Endometrium (tissue), 2 donors: ENCODE results near the gene TNS3.

Source experiments
- FAIRE-seq: peaks from 2 replicates; lab custom pipeline; 2012; peaks lifted over from hg19 to GRCh38; lab: Jason Lieb, UNC
- donor health status: control.
- donor health status: control.

Gene TNS3

DNA sequence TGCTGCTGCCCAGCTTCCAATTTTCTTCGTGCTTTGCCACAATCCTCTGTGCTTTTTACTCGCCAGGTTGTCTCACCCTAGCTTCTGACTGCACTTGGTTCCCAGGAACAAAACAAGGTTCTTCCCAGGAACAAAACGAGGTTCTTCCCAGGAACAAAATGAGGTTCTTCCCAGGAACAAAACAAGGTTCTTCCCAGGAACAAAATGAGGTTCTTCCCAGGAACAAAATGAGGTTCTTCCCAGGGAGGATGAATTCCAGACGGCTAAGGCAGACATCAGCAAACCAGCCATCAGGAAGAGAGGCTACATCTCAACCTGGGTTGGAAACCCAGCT lies 41.9 kb downstream of the TNS3 start:
- no peak for FAIRE-seq

DNA sequence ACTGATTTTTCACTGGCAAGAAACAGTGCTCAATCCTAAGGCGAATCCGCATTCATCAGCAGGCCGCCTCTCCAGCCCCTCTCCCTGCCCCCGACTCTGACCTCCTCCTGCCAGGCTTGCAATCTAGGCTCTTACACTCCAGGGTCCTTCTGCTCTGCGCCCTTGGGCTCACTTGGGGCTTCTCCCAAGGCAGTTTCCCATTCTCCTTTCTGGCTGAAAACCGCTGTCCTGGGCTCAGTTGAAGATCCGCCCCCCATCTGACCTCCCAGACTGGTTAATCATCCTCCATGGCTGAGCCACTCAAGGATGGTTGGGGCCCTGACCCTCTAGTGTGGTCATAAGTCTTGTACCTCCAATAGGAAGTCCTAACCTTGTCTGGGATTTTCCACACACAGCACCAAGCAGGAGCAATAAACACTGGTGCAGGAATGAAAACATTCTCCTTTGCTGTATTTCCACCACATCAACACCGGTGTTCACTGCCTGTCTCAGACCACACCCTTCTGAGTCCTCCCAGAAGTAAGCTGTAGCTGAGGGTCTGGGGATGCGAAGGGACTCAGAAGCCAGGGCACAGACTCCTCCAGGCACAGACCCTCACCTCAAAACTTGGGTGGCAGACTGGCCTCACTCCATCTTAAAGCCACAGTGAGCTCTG lies 42.4 kb downstream of the TNS3 start:
- no peak for FAIRE-seq

DNA sequence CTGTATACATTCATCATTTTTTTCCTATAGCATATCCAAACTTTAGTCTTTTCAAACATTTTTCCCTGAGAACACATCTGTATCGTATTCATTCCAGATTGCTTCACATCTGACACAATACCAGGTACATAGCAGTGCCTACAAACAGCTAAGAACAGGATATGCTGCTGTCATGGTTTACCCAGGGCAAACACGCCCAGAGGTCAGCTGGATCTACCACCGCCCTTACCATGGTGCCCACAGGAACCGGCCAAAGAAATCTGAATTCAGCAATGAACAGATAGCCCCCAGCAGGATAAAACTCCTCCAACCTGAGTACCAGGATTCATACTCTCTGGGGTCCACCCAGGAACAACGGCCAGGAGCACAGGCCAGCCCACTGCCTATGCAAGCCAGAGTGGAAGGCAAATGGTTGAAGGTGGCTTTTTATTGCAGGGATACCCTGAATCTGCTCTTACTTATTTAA lies 43.0 kb downstream of the TNS3 start:
- no peak for FAIRE-seq

DNA sequence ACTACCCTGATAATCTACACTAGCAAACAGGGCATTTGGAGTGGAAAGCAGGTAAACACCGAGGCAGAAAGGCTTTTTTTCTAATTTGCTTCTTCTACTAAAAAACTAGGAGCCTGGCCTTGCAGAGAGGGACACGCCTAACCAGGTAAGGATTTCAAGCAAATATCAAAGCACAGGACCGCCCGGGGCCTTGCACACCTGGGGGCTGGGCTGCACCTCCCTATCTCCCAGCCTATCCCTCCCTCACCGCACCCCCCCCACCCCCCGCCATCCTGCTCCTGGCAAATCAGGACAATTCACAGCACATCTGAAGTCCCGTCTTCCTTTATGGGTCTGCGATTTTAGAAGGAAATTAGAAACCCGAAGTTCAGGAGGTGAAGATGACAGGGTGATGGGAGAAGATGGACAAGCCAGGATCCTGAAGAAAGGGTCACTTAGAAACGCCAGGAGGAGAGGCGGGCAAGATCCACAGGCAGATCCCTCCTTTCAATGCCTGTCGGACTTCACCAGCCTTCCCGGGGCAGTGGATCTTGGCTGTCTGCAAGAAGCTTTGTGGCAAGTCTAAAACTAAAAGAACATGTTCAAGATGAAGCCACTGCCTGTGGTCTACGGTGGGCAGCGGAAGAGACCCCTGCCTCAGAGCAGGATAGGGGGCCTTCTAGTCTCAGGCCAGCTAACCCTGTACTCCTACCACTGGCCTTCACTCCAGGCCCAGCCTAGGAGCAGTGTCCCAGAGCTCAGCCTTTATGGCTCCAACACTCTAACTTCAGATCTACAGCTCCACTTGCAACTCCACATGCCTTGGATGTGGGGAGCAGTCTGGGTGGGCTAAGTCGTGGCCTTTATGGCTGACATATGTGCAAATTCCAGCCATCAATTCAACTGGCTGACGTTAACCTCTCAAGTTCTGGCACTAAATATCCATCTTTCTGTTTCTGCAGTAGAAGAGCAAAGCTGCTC lies 43.9 kb downstream of the TNS3 start:
- no peak for FAIRE-seq

DNA sequence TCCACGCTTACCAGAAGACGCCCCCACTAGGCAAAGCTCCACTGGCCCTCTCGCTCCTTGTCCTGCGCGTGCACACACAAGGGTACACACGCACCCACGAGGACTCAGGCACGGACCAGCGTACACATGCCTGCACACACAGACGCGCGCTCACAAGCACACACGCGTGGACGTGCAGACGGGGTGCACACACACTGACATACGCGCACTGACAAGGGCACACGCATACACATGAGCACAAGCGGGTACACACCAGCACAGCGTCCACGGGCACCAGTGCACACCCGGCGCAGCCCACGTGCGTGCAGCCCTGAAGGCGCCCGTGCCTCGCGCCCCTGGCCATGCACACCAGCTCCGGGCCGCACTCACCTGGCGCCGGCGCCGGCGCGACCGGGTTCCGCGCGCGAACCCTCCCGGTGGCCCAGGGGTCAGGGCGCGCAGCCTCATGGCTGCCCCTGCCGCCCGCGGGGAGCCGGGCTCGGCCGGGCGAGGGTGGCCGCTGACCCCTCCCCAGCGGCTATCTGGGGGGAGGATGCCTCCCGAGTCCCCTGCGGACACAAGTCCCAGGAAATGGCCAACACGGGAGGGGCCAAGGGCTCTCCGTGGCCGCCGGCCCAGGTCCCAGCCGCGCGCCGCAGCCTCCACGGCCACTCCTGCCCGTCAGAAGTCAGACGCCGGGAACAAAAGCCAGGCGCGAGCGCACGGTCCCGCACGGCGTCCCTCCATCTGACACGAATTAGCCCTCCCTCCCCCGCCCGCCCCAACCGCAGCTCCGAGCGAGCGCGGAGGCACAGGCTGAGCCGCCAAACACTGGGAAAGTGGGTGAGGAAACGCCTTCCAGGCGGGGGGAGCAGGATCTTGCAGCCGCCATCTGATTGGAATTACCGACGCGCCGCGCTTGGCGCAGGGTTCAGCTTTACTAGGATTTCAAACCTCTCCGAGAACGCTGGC lies 45.0 kb downstream of the TNS3 start:
- FAIRE-seq = no peak

DNA sequence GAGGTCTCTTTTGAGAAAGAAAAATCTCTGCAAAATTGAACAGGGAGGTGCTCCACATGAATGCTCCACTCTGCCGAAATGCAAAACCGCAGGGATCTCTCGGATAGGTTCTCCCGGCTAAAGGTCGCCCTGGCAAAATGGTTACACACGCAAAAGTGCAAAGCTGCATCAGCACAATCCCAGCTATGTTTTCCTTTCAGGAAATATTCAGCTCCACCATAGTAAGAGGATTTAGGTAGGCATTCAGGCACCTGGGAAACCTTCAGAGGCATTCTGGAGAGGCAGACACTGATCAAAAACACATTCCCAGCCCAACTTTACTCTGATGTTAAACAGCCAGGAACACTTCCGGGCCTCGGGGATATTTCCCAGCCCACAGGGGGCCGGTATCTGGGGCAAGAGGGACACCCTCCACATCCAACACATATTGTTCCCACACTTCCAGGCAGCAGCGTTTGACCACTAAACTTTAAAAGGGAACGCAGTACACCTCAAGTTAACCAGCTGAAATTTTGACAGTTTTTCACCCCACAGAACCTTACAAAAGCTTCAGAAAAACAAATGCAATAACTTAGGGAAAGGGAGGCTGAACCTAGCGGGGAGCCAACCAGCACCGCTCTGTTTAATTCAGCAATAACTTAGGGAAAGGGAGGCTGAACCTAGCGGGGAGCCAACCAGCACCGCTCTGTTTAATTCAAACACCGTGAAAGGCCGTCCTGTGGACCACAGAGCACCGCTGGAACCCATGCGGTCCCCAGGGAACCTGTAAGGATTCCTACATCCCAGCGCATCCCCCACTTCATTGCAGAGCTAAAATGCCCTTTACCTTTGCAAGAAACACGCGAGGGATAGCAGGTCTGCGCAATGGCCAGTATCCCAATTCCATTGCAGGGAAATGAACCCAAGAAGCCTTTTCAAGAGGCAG lies 45.9 kb downstream of the TNS3 start:
- no peak for FAIRE-seq

DNA sequence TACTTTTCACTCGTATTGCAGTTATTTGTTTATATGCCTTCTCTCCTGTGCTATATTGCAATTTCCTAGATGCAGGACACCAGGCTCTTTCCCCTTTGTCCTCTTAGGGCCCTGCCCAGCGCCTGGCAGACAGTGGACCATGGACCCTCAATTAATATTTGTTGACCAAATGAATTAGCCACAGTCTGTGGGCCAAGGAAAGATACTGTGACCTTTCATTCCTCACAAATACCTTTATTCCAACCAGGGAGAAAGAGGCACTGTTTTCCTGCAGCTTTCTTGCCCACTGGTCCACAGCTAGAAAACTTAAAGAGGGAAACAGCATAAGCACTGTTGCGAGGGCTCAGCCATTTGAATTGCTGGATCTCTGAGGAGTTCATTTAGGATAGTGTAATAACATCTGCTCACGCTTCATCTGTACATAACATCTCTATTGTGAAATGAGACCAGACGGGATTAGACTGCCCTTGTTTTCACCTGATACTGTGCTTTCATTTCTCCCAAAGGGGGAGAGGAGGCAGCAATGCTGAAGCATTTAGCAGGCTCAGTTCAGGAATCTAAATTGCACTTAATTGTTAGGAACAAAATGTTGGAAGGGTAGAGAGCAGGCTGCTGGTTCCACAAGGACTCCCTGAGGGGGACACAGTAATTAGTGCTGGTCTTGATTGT lies 46.7 kb downstream of the TNS3 start:
- FAIRE-seq = no peak

DNA sequence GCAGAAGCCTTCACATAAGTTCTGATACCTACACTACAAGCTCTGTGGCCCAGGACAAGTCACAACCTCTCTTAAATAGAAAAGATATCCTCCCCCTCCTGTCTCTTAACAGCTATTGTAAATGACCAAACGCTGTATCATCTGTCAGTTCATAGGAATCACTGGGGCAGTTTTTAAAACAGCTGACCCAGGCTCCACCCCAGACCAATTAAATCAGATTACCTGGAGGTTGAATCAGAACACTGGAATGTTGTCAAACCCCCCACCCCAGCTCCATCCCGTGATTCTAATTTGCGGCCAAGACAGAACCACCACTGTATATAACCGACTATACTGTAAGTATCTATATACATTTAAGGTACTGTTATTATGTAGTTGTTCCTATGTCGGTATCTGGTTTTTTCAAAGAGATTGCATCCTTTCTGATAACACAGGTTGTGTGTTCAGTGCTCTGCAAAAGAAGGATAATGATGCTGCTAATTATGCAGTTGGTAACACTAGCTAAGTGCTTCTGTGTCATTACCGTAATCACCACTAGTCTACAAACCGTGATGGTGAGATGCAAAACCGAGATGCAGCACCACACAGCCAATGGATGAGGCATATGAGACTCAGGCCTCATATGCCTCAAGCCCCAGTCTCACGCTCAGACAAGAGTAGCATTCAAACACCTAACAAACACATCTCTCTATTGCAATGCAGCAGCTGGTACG lies 47.4 kb downstream of the TNS3 start:
- FAIRE-seq = no peak

DNA sequence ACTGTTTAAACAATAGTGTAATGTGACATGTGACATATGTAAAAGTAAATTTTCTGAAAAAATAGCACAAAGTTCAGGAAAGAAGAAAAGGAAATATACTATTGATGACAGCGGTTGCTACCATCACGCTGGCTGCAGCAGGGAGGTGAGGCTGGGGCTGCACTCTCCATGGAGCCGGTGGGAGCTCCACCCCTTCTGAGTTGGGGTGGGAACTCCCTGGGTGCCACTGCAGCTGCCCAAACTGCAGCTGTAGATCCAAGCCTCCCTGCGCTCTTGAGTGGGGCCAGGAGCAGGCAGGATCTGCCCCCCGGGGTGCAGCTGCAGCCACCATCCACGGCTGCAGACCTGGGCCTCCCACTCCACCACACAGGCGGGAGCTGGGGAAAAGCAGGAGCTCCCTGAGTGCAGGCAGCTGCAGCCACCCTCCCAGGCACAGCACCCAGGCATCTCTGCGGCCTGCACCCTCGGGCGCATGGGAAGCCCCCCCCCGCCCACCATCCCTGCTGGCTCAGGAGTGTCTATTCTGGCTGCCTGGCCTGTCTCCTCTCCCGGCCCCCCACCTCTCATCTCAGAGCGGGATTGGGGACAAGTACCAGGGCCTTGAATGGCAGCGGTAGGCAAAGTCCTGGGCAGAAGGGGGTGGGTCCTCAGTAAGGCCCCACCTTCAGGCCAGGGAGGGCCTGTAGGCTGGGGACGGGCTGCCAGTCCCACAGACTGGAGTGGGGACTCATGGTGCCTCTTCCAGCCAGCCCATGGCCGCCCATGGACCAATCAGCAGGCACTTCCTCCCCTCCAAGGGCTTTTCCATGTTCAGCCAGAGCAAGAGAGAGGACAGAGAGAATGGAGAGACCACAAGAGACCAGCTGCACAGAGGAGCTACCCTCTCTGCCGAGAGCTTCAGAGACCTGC lies 50.1 kb downstream of the TNS3 start:
- FAIRE-seq = no peak

DNA sequence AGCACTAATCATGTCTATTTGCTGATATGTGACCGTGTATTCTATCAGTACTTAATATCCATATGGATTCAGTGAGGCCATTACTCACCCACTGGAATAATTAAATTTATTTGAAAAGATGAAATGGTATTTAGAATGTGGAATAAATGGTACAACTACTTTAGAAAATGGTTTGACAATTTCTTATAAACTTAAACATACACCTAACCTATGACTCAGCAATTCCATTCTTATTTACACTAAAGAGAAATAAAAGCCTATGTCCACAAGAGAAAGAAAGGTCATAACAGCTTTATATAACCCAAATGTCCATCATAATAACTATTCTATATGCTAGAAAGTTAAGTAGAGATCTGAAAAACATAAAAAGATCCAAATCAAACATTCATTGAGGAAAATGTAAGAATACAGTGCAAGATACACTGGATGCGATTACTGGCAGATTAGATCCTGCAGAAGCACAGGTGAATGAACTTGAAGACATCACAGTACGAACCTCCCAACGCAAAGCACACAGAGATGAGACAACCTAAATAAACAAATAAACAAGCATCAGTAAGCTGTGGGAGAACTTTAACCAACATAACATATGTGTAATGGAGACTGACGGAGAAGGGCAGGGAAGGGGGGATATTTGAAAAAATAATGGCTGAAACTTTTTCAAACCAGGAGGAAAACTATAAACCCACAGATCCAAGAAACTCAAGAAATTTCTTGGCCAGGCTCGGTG lies 51.9 kb downstream of the TNS3 start:
- no peak for FAIRE-seq

DNA sequence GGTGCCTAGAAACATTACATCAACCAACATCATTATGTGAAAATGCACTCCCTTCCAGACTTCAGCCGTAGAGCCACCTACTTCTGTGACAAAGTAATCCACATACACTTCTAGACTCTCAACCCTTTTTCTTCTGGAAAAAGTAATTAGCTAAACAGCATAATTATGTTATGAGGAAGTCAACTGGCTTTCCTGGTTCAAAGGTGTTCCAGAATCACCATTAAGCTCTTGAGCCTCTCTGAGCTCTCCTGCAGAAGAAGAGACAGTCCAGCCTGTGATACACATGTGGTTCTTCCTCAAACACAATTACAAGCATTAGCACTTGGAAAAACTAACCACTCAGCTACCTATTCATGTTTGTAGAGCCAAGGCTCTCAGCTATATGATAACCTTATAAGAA lies 52.5 kb downstream of the TNS3 start:
- FAIRE-seq = no peak

DNA sequence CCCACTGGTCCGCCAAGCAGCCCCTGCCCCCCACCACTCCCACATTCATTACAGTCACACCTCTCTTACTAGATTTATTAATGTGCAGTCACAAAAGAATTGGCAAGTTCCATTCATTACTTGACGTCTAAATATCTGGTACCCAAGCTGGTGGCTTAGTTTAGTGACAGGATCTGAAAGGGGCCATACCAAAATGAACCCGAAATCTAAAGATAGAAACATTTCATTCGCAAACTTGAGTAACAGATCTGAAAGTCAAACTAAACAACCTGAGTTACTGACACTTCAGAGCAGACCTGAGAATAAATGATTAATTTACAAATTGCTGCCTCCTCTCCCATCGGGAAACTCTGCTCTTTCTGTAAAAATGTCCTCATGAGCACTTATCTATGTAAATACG lies 53.4 kb downstream of the TNS3 start:
- no peak for FAIRE-seq

DNA sequence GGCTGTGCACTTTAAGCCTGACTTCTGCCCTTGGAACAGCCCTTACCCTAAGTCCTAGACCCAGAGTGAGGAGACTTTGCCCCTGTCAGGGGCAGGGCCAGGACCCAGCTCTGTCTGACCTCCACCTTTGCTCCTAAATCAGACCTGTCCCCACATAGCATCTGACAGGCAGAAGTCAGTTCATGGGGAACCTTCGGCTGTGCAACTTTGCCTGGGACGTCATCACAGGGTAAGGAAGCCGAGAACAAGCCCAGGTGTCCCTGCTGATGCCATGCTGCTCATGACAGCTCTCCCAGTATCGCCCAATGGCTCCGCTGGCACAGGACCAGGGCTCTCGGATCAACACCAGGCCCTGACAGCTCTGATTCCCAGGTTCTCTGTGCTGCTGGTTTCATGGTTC lies 55.4 kb downstream of the TNS3 start:
- no peak for FAIRE-seq

DNA sequence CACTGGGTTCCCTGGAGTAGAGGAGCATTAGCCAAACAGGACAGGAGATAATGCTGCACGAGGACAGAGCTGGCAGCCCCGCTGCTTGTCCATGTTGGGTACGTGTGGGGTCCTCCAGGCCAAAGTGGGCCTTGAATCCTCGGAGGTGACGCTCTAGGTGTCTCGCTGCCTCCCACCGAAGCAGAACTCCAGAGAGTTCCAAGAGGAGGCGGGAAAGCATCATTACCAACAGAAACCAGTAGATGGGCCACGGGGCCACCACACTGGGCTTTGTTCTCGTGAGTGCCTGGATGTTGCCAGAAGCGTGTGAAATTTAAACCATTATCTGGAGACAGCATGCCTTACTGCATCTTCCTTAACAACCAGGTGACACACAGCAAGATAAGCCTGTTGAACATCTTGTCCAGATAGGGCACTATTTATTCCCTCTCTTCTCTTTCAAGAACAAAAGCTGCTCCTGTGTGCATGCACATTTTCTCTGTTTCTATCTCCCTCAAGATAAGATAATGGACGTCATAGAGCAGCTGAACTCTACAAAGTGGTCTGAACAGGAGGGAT lies 56.8 kb downstream of the TNS3 start:
- no peak for FAIRE-seq

DNA sequence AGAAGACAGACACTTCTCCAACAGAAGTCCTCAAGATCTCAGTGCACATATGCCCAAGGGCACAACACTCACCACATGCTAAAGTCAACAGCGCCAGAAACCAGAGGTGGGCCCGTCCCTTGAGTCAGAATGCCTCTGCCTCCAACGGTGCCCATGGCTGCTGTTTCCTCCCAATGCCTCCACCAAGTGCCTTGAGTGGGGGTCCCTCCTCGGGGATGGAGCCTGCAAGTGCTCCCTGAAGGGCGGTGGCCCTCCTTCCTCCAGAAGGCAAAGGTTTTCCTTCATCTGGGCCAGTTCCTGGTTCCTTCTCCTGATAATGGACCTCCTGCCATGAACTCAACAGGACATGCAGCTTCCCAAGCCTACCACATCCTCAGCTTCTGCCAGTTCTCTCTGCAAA lies 58.5 kb downstream of the TNS3 start:
- FAIRE-seq = no peak

DNA sequence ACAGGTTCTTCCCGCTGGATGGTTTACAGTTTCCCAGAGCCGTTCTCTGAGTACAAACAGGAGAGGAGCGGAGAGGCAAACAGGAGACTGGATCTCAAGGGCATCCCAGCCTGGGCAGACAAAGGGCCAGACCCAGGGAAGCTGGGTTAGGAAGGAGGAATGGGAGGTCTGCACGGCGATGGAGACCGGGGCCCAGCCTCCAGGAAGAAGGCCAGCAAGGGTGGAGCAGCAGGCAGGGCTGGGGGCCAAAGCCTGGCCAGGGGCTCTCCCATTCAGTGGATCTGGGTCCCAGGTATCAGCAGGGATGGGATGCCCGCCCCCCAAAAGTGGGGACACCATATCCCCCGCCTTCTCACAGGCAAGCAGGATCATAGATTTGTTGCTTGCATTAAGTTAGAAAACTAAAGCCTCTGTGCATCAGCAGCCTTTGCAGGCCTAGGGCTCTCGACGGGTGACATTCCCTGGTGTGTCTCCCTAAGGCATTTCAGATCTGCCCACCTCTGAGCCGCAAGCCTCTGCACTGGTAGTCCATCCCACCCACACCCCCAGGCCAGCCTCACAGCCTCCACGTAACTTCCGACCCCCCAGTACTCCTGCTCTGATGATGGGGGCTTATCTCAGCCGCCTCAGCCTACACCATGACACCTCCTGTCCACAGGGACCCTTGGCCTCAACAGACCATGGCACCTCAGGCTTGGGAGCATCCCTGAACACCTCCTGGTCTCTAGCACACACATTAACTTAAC lies 59.9 kb downstream of the TNS3 start:
- no peak for FAIRE-seq
